Muscle of leg (tissue), 11 donors: Measurements from ENCODE around the gene BDNF. TPM values are rescaled to one million over a fixed set of nuclear protein-coding genes. Genes with fewer than 3 reads are reported as not detected.
"Not testable (repeated sequence)": the region's sequence is repeated elsewhere in the genome, so short reads cannot be mapped to it uniquely, and the experiment has no call there.

Experiments used
- DNase-seq: peaks from one replicate; pipeline ENCODE4 v3.0.0; 2013
- H3K27ac ChIP-seq: one replicate; pipeline ENCODE4 v1.5.1; 2013; ENCODE audit warnings: mild to moderate bottlenecking, low read length, control low read depth
- H3K27me3 ChIP-seq: one replicate; pipeline ENCODE4 v1.6.1; 2013; ENCODE audit warnings: low read length; ENCODE audit not compliant: control insufficient read depth, insufficient read depth
- H3K36me3 ChIP-seq: one replicate; pipeline ENCODE4 v1.6.1; 2013; ENCODE audit warnings: low read length; ENCODE audit not compliant: control insufficient read depth, insufficient read depth
- H3K4me1 ChIP-seq: one replicate; pipeline ENCODE4 v1.6.1; 2013; ENCODE audit warnings: low read length; ENCODE audit not compliant: control insufficient read depth, insufficient read depth
- H3K4me3 ChIP-seq: one replicate; pipeline ENCODE4 v1.5.1; 2013; ENCODE audit warnings: low read length, control low read depth
- H3K9me3 ChIP-seq: replicated peaks from 2 replicates; pipeline ENCODE4 v1.6.1; 2013; ENCODE audit warnings: low read depth, low read length; ENCODE audit not compliant: control insufficient read depth
- WGBS: methylation state at CpG from one replicate; pipeline ENCODE4 v1.1.5; 2013; ENCODE audit warnings: missing lambda C conversion rate; ENCODE audit not compliant: insufficient coverage; 5-methylcytosine and 5-hydroxymethylcytosine counted together
- polyA plus RNA-seq, 8 donors: library from polyadenylated mRNA; unstranded; fragments of 120-200 nt; gene quantifications; one replicate each; pipeline versions ENCODE4 v1.2.1 to v1.2.3, GENCODE V29; 2013; ENCODE audit warnings: inconsistent platforms in 1 of 8, low replicate concordance in 1 of 8; ENCODE audit not compliant: insufficient read length in 8 of 8, insufficient read depth in 1 of 8
- total RNA-seq: library from RNA; stranded (reverse); fragments of 120-200 nt; gene quantifications from one replicate; pipeline ENCODE4 v1.2.4, GENCODE V29; 2013

The BDNF gene
- total and polyA plus RNA-seq, 9 donors, result 1.0 to 2.6 (median 1.6) TPM

DNA sequence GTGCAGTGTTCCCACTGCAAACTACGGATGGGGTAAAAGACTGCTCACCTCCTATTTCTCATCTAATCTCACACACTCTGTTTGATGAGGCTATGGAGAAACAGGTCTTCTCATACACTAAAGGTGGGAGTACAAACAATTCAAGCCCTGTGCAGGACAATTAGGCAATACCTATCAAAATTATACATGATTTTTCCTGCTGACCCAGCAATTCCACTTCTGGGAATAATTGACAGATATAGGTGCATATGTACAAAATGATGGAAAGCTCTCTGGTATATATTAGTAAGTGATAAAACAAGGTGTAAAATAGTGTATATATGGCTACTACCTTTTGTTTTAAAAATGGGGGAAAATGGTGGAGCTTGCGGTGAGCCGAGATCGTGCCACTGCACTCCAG lies 23.1 kb downstream of the BDNF start:
- H3K9me3 ChIP-seq, result no peaks in the 10 kb centered on the region
- no peak for DNase-seq
- H3K4me1 ChIP-seq, result no peaks in the 10 kb centered on the region
- no peaks in the 10 kb centered on the region for H3K36me3 ChIP-seq
- whole genome bisulfite sequencing, result no CpG with 5 or more reads among the region's 4 CpGs
- no peak overlapping the region for H3K27ac ChIP-seq
- no peak overlapping the region for H3K4me3 ChIP-seq
- no peaks in the 10 kb centered on the region for H3K27me3 ChIP-seq

DNA sequence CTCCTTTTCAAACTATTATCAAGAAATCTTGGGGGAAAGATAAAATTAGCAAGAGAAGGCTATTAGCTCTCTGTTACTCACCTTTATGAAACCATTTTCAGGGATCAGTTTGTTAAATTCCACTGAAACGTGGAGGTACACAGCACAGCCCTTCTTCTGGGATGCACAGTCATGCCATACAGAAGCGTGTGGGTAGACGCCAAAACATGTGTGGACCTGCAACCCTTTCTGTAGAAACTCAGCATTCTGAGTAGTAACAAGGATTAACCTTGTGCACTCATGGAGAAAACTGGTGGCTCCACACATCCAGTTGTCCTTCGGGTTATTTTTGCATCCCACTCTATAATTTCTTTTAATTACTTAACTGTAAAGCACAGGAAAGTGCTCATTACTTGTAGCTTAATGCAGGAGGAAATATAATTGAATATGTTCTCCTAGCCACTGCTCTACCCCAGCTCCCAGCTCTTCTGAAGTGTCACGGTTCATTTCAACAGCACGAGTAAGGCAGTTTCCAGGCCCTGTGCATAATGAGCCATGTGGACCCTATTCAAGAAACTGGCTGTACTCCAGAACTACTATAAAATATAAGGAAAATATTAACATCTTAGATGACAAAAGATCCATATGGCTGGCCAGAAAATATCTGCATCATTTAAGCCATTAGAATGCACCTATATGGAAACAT lies 26.1 kb downstream of the BDNF start:
- 40% methylated on average over 3 of the region's 6 CpGs for WGBS
- DNase-seq, result peak; percentile 15
- Histone ChIP-seq H3K27me3 (no peaks in the 10 kb centered on the region), H3K27ac (no peak overlapping the region), H3K9me3 (no peaks in the 10 kb centered on the region), H3K36me3 (no peaks in the 10 kb centered on the region), H3K4me1 (no peaks in the 10 kb centered on the region), H3K4me3 (no peak overlapping the region)

DNA sequence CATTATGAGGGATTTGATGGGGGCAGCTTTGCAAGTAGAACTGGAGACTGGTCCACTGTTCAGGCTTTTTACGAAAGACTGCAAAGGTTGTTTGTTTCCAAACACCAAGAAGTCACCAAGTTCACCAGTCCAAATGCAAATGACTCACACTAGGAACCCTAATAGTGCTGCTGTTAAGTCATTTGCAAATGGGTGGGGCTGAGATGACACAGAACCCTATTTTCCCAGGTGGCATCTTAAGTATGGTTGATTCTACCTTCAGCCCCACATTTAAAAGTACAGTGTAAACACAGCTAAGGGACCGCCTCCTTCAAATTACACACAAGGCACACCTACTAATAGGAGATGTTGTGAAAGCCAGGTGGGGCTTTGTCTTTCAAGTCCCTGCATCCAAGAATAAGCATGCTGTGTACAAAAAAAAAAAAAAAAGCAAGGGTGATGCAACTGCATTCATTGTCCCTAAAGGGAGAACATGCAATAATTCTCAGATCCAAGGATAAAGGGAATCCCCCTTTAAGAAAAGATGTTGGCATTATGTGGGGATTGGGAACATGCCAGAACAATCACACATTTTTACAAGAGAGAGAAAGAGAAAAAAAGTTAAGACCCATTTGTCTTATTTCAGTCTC lies 27.3 kb downstream of the BDNF start:
- no peaks in the 10 kb centered on the region for H3K27me3 ChIP-seq
- H3K36me3 ChIP-seq, result no peaks in the 10 kb centered on the region
- DNase-seq, result no peak
- no CpG with 5 or more reads among the region's 2 CpGs for WGBS
- no peak overlapping the region for H3K4me3 ChIP-seq
- no peaks in the 10 kb centered on the region for H3K4me1 ChIP-seq
- no peaks in the 10 kb centered on the region for H3K9me3 ChIP-seq
- H3K27ac ChIP-seq, result no peak overlapping the region

DNA sequence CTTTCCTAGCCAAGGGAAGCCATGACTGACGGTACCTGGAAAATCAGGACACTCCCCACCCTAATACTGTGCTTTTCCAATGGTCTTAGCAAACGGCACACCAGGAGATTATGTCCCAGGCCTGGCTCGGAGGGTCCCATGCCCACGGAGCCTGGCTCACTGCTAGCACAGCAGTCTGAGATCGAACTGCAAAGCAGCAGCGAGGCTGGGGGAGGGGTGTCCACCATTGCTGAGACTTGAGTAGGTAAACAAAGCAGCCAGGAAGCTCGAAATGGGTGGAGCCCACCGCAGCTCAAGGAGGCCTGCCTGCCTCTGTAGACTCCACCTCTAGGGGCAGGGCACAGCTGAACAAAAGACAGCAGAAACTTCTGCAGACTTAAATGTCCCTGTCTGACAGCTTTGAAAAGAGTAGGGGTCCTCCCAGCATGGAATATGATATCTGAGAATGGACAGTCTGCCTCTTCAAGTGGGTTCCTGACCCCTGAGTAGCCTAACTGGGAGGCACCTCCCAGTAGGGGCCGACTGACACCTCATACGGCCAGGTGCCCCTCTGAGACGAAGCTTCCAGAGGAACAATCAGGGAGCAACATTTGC lies 34.6 kb downstream of the BDNF start:
- not testable (repeated sequence) for H3K4me1 ChIP-seq, H3K36me3 ChIP-seq, H3K9me3 ChIP-seq, H3K27me3 ChIP-seq, H3K4me3 ChIP-seq, DNase-seq, H3K27ac ChIP-seq
- WGBS, result 86% methylated on average over 8 of the region's 11 CpGs

DNA sequence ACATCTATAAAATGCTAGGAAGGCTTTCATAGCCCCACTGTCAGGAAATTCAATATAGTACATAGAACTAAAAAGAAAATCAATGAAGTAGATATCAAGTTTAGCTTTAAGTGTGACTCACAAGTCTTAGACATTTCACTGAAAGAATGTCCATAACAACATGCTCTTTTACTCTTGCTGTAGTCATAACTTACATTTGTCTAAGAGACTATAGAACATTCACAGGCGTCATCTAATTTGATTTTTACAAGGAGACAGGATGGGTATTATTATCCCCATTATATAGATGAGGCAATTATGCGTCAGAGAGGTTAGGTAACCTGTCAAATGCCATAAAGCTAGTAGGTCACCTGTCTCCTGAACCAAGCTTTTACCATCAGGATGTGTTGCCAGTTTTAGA lies 36.9 kb downstream of the BDNF start:
- H3K36me3 ChIP-seq, result no peaks in the 10 kb centered on the region
- H3K27ac ChIP-seq, result no peak overlapping the region
- no peaks in the 10 kb centered on the region for H3K27me3 ChIP-seq
- WGBS, result no CpG with 5 or more reads among the region's 2 CpGs
- no peaks in the 10 kb centered on the region for H3K9me3 ChIP-seq
- DNase-seq, result no peak
- H3K4me1 ChIP-seq, result no peaks in the 10 kb centered on the region
- H3K4me3 ChIP-seq, result no peak overlapping the region

DNA sequence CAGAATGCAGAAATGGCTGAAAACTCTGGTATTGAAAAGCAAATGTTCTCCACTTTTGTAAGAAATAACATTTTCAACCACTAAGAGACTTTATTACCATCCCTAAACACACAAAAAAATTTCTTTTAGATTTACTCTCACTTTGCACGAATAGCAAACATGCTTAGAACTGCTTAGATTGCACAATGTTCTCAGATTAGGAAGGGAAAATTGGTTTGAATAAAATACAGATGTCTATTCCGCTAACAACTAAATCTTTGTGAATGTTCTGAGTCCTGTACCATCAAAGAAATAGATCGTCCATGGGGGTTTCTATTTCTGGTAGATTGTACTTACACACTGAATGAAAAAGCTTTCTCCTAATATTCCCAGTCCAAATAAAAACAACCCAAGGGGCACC lies 40.1 kb downstream of the BDNF start:
- no peak overlapping the region for H3K27ac ChIP-seq
- no peak overlapping the region for H3K4me3 ChIP-seq
- peak; percentile 8 for DNase-seq
- H3K27me3 ChIP-seq, result no peaks in the 10 kb centered on the region
- no peaks in the 10 kb centered on the region for H3K4me1 ChIP-seq
- no peaks in the 10 kb centered on the region for H3K9me3 ChIP-seq
- no CpG with 5 or more reads among the region's 3 CpGs for WGBS
- H3K36me3 ChIP-seq, result no peaks in the 10 kb centered on the region

DNA sequence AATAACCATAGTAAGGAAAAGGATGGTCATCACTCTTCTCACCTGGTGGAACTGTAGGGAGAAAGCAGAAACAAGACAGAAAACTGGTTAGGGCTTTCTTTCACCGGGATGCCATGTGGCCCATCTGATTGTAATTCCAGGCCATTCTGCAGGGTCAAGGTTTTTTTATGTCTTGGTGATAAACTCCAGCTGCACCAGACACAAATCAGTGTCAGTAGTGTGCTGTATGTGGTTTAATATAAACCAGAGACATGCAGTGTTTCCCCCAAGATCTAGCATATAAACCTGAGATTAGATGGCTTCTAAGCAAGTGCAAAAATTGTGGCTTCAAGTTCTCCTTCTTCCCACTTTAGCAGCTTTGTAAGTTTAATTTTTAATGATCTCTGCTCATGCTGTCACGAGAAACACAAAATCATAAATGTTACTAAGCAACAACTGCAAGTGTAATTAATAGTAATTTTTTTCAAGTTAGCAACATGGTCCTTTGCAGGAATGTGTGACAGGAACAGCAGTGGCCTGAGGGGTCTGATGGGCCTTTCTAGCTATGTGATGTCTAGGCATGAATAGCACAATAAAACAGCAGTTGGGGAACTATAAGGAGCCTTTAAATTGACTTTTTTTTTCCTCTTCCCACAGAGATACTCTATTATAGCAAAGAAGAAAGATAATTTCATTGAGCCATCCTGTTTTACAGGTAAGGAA lies 41.6 kb downstream of the BDNF start:
- Histone ChIP-seq H3K9me3 (no peaks in the 10 kb centered on the region), H3K27ac (no peak overlapping the region), H3K27me3 (no peaks in the 10 kb centered on the region), H3K36me3 (no peaks in the 10 kb centered on the region), H3K4me3 (no peak overlapping the region), H3K4me1 (no peaks in the 10 kb centered on the region)
- WGBS, result no CpG with 5 or more reads among the region's 2 CpGs
- no peak for DNase-seq

DNA sequence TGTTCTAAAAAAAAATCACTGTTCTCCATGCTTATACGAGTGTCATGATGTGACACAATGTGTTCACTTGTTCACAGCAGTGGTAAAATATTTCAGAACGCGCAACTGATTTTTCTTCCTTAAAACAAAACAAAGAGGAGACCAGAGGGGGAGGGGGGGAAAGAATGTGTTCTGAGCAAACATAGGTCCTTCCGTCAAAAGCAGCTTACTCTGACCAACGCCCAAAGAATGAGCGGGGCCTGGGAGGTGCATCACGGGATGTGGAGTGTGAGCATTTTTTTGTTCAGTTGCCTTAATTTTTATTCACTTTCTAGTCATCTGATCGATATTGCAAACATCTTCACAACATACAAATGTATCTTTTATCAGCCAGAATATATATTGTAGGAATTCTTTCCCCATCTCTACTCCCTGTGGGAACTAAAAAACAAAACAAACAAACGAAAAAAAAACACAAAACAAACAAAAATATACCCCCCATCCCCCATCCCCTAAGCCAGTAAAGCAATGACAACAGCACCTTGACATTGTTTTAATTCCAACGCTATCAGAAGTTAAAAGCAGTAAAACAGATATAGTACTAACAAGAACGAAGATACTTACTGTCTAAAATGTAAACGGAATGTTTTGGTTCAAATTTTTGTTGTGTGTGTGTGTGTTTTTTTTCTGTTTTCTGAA lies 43.3 kb downstream of the BDNF start:
- DNase-seq, result no peak
- H3K9me3 ChIP-seq, result no peaks in the 10 kb centered on the region
- H3K27ac ChIP-seq, result no peak overlapping the region
- no CpG with 5 or more reads among the region's 12 CpGs for WGBS
- no peaks in the 10 kb centered on the region for H3K4me1 ChIP-seq
- no peak overlapping the region for H3K4me3 ChIP-seq
- no peaks in the 10 kb centered on the region for H3K36me3 ChIP-seq
- no peaks in the 10 kb centered on the region for H3K27me3 ChIP-seq

DNA sequence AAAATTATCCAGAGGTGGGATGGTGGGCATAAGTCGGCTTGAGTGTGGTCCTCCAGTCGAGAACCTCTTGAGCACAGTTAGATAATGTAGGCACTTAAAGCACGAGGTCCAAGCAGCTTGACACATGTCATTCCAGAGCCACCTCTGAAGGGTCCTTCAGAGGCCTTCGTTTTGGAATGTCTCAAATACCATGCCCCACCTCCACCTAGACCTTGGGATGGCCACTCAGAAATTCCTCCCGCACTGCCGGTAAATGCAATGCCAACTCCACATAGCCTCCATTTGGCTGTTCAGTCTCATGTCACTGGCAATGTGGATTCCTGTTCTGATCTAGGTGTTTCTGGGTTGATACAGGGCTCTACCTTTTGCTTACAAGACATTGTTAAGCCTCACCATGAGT lies 43.9 kb downstream of the BDNF start:
- Histone ChIP-seq H3K36me3 (no peaks in the 10 kb centered on the region), H3K4me3 (no peak overlapping the region), H3K27ac (no peak overlapping the region), H3K4me1 (no peaks in the 10 kb centered on the region), H3K9me3 (no peaks in the 10 kb centered on the region), H3K27me3 (no peaks in the 10 kb centered on the region)
- 92% methylated on average over 4 of the region's 6 CpGs for WGBS
- DNase-seq, result no peak
